ENCODE measurements around the gene VPS51.

Gene VPS51

DNA sequence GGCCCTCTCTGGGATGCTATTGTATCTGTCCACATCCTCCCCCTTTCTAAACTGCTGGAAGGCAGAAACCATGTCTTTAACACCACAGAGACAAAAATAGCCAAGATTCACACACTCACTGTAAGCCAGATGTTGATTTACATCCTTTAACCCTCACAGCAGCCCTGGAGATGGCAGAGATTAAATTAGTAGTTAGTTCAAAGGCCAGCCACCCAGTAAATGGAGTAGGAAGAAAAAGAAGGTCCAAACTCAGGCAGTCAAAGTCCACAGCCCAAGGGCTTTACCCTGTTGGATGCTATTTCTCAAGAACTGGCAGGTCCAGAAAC, 23.6 kb downstream of the VPS51 start:
- DNase-seq (ENCODE audit: low read depth), result no peak

DNA sequence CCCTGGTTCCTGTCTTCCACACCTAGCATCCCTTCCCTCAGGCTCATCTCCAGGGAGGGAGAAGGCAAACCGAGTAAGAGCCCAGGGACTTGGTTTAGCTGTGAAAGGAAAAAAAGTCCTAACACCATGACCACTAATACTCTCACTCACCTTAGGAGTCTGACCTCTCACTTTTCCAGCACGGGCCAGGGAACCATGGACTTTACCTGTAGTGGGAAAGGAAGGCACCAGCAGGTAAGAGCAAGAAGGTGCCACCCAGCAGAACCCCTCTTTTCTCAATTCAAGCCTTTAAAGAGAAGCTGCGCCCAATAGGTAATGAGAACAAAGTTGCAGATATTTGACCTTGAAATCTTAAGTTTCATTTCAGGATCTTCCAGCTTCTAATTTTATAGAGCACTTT, 24.8 kb downstream of the VPS51 start:
- no peak for DNase-seq (ENCODE audit: low read depth)

DNA sequence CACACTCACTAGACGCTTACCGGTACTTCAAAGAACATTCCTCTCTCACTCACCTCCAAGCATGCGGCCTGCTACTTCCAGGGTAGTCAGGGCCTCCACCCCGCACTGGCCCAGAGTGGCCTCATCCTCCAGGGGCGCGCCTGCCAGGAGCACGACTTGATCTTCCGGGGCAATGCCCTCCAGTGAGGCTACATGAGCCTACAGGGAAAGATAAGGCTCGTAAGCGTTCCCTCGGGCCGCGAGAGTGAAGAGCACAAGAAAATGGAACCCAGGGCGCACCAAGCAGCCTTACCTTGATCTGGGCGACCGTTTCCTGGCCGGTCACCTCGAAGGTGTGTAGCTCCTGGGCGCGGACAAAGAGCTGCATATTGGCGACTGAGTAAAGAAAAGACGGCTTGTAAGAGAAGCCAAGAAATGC, 25.4 kb downstream of the VPS51 start:
- no peak for DNase-seq (ENCODE audit: low read depth)

DNA sequence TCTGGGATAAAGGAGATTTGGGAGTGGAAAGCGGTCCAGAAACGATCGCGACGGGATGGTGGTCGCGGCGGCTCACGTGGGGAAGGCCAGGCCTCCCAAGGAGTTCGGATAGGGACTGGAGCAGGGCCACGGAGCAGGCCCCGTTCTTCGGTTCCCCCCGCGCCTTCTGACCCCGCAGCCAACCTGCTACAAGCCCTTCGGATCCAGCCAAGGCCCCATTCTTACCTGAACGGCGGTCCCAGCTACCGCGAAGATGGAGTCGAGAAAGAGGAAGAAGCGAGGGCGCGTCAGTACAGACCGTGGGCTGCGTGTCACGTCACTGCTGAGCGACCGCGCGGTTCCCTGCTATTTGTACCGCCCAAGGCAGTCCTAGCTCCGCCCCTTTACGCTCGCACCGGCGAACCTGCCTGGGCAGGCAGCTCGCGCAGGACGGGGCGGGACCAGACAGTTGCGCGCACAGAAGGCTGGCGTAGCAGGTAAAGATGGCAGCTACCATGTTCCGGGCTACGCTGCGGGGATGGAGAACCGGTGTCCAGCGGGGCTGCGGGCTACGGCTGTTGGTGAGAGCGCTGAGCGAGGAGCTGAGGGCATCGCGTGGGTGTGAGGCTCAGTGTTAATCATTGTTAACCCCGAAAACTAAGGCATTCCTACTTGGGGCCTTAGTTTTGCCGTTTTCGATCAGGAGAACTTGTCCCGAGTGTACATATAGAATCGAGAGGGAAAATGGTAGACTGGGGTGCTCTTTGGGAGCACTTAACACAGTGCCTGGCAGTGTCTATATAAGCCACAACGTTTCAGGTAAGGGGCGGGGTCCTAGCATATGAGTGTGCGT, 26.1 kb downstream of the VPS51 start, which contains the start of the genes FAU and MRPL49:
TSS of gene FAU (minus strand) at position 270 of the 832 bp plus-strand sequence. CDS start 321 bp downstream, outside the sequence.
TSS of gene MRPL49 (plus strand) at position 457 of the 832 bp plus-strand sequence. CDS start at position 483, 26 bp downstream.
- peak; percentile 92 for DNase-seq (ENCODE audit: low read depth)

GRCh38 chr11:65124480-65125196, 28.6 kb downstream of the VPS51 start:
- DNase-seq (ENCODE audit: low read depth), result no peak

DNA sequence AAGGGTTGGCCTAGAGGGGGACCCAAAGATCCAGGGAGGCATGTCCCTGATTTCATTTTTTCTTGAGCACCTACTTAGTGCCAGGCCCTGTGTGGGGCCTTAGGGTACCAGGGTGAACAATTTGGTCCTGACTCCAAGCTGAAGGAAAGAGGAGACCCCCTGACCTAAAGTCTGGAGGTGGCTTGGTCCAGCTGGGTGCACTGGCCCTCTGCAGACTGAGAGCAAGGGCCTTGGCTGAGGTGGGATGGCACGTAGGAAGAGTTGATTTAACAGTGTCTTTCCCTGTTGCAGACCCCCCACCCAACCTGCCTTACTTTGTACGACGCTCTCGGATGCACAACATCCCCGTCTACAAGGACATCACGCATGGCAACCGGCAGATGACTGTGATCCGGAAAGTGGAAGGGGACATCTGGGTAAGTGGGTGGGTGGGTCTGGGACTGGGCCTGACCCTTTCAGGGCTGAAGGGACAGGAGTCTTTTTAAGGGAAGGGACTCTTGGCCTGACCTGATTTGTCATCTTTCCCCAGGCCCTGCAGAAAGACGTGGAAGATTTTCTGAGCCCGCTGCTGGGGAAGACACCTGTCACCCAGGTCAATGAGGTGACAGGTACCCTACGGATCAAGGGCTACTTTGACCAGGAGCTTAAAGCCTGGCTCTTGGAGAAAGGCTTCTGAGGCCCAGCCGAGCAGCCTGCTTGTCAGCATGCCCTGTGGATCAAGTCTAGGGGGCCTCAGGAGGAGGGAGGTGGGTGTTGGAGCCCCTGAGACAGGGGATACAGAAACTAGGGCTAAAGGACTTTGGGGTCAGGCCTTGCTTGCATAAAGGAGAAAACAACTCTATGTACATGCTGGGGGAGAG, 29.4 kb downstream of the VPS51 start:
- DNase-seq (ENCODE audit: low read depth), result no peak

- no peak for DNase-seq (ENCODE audit: low read depth)
These were observed 30.7 kb downstream of the VPS51 start for GRCh38 chr11:65126624-65127274.

DNA sequence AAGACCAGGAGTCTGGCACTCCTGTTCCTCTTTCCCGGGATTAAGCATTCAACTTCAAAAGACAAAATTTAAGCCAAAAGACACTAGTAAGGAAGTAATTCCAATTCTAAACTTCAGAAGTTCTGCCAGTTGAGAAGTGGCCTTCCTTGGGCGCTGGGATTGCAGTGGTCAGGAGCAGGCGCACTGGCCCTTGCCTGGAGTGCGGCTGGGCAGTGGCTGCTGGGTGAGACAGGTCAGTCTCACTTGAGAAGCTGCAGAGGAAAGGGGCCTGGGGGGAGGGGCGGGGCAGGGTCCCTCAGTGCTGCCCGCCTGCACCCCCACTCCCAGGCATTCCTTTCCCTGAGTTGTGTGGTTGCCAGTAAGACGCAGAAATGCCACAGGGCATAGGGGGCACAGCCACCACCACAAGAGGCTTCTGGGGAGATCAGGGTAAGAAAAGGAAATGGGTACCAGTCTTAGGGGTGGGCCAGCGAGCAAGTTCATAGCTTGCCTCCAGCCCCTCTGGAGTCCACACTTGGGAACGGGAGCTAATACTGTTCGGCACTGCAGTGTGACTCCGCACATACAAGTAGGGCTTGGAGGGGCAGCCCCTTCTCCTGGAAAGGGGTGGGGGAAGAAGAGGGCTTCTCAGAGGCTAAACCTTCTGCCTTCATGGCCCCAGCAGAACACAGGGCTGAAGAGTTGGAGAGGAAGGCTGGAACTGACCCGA, 31.6 kb downstream of the VPS51 start:
- no peak for DNase-seq (ENCODE audit: low read depth)

- no peak for DNase-seq (ENCODE audit: low read depth)
These were observed 32.5 kb downstream of the VPS51 start for GRCh38 chr11:65128182-65129145.

DNA sequence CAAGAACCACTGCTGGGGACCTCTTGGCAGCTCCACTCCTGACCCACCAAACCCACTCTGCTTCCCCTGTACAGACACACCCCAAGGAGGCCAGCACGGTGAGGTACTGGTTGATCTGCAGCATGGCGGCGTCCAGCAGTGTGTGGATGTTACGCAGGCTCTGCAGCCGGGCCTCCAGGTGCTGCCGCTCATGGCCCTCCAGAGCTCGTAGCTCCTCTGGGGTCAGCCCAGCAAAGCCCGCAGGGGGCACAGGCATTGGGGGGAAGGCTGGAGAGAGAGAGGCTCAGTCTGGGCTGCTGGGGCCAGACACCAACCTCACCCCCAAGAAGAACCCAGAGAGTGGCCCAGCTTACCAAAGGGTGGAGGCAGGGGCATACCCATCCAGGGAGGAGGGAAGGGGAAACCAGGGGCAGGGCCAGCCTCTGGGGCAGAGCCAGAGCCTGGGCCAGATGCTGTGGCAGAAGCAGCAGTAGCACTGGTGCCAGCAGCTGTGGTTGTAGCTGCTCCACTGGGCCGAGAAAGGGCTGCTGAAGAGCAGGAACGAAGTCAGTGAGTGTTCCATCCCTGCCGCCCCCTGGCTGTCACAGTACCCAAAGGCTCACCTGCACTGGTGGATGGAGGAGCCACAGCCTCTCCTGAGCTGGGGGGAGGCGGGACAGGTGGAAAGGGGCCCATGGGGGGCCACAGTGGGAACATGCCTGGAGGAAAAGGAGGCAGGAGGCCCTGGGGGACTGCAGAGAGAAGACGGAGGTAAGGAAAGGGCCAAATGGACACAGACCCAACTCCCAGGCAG, 33.8 kb downstream of the VPS51 start:
- no peak for DNase-seq (ENCODE audit: low read depth)

GRCh38 chr11:65130631-65131416, 34.8 kb downstream of the VPS51 start:
- no peak for DNase-seq (ENCODE audit: low read depth)

DNA sequence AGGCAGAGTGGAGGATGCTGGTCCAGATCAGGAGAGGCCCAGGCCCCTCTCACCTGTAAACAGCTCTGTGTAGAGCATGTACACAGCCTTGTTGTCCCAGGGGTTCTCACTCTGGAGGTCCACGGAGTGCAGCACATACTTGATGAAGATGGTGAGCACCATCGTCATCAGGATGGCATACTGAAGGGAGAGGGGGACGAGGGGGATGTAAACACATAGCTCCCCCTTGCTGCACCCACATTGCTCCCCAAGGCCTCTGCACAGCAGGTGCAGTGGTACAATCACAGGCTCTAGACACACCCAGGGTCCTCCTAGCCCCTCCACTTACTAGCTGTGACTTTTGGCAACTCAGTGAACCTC, 35.4 kb downstream of the VPS51 start:
- DNase-seq (ENCODE audit: low read depth), result no peak

DNA sequence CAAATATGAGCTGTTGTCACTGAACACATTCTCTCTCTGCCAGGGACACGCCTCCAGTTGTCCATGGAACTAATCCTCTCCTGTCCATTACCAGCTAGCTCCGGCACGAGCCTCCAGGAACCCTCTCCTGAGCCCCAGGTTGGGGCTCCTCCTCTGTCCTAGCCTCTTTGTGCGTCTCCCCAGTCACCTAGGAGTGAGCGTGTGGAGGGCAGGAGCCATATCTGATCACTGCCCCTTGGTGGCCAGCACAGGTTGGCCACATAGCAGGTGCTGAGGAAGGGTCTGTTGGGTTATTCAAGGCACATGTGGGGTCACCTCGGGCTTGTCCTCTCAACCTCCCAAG, 35.9 kb downstream of the VPS51 start:
- DNase-seq (ENCODE audit: low read depth), result no peak

DNA sequence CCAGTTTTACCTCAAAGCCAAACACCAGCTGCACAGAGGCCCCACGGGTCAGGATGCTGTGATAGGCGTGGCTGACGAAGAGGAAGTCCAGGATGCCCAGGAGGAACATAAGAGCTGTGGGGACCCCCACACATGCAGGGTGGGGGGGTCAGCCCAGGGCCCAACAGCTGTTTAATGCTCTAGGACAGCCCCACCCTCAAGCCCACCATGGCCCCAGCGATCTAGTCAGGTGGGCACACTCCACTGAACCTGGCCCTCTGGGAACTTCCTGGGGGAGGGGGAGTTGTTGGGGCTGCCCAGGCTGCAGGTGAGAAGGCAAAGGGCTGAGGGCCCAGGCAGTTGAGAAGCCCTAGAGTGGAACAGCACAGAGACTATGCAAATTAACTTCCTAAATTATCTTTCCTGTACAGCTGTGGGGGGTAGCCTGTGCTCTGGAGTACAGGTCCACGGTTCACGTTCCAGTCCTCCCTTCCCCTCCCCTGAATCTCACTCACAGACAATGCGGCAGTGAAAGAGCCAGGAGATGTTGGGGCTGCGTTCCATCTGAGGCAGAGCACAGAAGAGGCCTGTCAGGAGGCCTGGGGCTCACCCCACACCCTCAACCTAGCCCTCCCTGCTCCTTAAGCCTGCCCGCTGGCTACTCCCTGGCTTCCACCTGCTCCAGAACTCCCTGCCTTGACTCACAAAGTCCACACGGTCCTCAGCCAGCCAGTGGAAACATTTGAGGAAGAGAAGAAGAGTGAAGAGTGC, 36.4 kb downstream of the VPS51 start:
- DNase-seq (ENCODE audit: low read depth), result no peak

- no peak for DNase-seq (ENCODE audit: low read depth)
These were observed 37.1 kb downstream of the VPS51 start for GRCh38 chr11:65132988-65133700.

DNA sequence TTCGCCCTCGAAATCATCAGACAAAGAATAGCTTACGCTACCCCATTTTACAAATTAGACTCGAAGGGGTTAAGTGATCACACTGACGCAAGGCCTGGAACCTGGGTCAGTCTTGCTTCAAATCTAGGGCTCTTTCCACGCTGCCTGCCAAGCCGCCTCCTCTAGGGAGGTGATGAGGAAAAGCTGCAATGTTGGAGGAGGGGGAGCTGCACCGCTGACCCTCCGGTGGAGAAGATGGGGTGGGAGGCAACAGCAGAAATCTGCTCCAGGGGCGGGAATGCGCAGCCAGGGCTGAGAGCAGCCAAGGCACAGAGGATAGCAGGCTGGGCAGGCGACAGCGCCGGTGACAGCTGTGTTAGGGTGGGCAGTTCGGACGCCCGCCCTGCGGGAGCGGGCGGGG, 37.7 kb downstream of the VPS51 start:
- DNase-seq (ENCODE audit: low read depth), result no peak

Measured in stromal cell of bone marrow (primary cell).